GM21529 (cell line): ENCODE results near the gene MUC20.

Experiments
- ATAC-seq: cut with Tn5 transposase; IDR thresholded peaks from one replicate; pipeline ENCODE4 v1.9.1; 2021; ENCODE audit not compliant: unreplicated experiment

Gene MUC20

GRCh38 chr3:195753581-195753980 is 32.8 kb downstream of the MUC20 start:
- no peak for ATAC-seq

- no peak for ATAC-seq
Observed at GRCh38 chr3:195754141-195754540, 33.4 kb downstream of the MUC20 start.

- no peak for ATAC-seq
Observed at GRCh38 chr3:195754906-195755305, 34.1 kb downstream of the MUC20 start.

- ATAC-seq: no peak
Observed at GRCh38 chr3:195755391-195755790, 34.6 kb downstream of the MUC20 start.

- ATAC-seq: no peak
Observed at GRCh38 chr3:195755791-195756676, 35.3 kb downstream of the MUC20 start.

- ATAC-seq: no peak
Observed at GRCh38 chr3:195757438-195757770, 36.6 kb downstream of the MUC20 start.

GRCh38 chr3:195757827-195758226 is 37.0 kb downstream of the MUC20 start:
- no peak for ATAC-seq

- no peak for ATAC-seq
Observed at GRCh38 chr3:195758721-195759353, 38.1 kb downstream of the MUC20 start.

- no peak for ATAC-seq
Observed at GRCh38 chr3:195760345-195761122, 39.8 kb downstream of the MUC20 start.

- ATAC-seq: no peak
Observed at GRCh38 chr3:195761123-195761566, 40.4 kb downstream of the MUC20 start.

GRCh38 chr3:195761567-195762248 is 40.9 kb downstream of the MUC20 start:
- no peak for ATAC-seq

- no peak for ATAC-seq
Observed at GRCh38 chr3:195762249-195762585, 41.4 kb downstream of the MUC20 start.

- ATAC-seq: no peak
Observed at GRCh38 chr3:195762611-195763010, 41.8 kb downstream of the MUC20 start.

GRCh38 chr3:195763076-195763830 is 42.5 kb downstream of the MUC20 start:
- ATAC-seq: no peak

- no peak for ATAC-seq
Observed at GRCh38 chr3:195763843-195764825, 43.4 kb downstream of the MUC20 start.

- ATAC-seq: no peak
Observed at GRCh38 chr3:195764961-195765706, 44.4 kb downstream of the MUC20 start.

- no peak for ATAC-seq
Observed at GRCh38 chr3:195766671-195767070, 45.9 kb downstream of the MUC20 start.

- ATAC-seq: no peak
Observed at GRCh38 chr3:195767792-195768191, 47.0 kb downstream of the MUC20 start.

GRCh38 chr3:195768414-195768813 is 47.6 kb downstream of the MUC20 start:
- no peak for ATAC-seq
